HG03575 (cell line): ENCODE measurements around the gene ATP6AP1.

ENCODE experiments used
- ATAC-seq: cut with Tn5 transposase; IDR thresholded peaks from one replicate; pipeline ENCODE4 v1.9.1; 2021; ENCODE audit not compliant: unreplicated experiment, insufficient number of reproducible peaks, low FRiP score; ENCODE audit errors: extremely low read depth

The ATP6AP1 gene

DNA sequence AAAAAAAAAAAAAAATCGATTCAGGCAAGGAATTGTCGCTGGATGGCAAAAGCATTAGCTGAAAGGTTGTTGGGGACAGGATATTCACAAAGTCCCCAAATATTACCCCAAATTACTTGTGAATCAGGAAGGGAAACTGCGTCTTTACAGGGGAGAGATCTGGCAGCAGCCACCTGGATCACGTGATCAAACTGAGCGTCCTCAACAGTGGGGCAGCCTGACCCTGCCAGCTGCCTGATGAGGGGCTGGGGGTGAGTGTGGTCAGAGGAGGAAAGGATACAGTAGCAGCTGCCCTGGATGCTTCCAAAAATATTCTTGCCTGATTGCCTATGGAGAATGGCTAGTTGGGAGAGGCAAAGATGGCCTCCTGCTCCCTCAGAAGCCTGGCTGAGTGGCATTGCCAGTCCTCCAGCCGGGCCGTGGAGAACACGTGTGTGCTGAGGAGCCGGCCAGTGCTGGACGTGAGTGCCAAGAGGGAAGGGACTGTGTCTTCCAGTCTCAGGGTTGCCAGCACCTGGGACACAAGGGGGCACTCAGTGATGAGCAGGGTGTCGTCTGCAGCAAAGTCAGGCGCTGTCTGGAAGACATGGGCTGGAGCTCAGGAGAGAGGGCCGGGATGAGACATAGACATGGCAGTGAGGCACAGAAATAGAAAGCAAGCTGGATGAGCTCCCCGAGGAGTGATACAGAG is 53.6 kb downstream of the ATP6AP1 start:
- ATAC-seq, result no peak

GRCh38 chrX:154482786-154483185 is 54.3 kb downstream of the ATP6AP1 start:
- no peak for ATAC-seq

DNA sequence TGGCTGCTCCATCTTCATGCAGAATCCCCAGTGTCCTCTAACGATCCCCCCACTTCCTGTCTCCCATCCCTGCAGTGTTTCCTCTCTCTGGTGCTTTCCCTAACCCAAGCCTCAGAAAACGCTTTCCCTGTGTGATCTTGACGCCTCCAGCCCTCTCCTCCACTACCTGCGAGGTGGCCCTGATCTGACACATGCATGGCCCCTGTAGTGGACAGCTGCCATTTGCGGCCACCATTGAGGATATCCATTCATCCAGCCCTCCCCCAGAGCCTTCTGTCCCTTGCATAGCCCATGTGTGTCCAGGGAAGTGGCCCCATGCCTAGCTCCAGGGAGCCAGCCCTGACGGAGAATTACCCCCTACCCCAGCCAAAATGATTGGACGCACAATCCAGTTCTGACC is 54.8 kb downstream of the ATP6AP1 start:
- ATAC-seq, result no peak

DNA sequence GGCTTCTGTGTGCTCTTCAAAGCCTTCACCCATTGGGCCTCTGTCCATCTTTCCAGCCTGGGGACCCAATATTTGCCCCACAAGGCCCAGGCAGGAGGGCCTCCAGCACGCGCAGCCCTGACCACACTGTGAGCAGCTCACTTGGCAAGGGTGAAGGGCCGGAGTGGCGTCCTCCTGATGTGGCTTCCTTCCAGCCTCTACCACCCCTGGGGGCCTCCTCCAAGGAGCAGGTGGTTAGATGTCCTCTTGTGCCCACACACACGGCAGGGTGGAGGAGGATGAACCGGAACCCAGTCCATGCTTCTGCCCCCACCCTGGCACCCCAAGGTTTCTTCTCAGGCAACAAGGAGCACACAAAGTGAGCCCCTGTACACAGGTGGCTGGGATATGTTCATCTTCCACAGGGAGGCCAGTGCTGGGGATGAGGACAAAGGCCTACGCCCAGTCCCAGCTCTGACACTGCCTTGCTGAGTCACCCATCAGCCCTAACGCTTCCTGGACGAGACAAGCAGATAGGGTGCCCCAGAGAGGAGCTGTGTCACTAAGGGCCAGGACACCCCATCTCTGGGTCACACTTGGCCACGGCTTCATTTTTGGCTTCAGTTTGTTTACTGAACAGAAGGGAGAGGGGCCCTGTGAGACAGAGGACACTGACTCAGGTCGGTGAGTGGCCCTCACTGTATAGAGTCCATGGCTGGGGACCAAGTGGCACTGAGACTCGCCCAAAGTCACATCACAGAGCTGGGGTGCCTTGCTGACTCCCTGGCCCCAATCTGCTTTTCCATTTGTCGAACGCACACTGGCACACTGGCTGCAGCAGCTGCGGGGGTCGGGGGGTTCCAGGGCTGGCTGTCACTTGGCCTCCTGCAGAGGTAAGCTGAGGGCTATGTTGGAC is 56.0 kb downstream of the ATP6AP1 start:
- no peak for ATAC-seq

DNA sequence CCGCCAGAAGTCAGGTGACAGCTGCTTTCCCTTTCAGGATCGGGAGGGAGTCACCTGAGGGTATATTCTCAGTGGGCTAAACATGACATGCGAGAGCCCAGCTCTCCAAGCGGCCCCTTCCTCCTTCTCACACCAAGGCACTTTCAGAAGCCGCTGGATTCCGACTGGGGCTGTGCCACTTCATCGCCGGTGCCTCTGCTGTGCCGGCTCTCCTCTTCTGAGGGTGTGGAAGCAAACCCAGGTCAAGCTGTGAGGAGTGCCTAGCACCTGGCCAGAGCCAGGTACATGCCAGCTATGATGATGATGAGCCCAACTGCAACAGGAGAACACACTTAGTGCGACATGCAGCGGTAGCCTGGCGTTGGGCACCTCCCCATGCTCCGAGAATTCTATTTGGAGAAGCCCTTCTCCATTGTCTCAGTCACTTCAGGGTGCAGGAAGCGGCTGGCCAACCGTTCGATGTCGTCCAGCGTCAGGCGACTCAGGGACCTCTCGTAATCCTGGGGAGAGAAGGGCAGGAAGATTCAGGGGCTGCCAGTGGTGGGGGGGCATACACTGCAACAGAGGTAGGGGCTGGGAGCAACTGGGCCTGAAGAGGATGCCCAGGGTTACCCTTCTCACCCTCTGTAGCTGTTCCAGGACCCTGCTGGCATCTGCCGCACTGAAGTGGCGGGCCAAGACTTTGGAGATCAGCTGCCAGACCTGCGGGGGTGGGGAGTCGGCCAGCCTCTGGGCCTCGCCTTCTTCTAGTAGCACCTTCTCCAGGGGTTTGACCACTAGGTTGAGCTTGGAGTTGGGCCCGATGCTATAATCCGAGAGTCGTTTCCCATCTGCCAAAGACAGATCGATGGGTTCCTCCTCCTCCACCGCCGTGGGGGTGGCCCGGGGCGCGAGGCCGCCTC is 56.9 kb downstream of the ATP6AP1 start:
- ATAC-seq, result no peak

DNA sequence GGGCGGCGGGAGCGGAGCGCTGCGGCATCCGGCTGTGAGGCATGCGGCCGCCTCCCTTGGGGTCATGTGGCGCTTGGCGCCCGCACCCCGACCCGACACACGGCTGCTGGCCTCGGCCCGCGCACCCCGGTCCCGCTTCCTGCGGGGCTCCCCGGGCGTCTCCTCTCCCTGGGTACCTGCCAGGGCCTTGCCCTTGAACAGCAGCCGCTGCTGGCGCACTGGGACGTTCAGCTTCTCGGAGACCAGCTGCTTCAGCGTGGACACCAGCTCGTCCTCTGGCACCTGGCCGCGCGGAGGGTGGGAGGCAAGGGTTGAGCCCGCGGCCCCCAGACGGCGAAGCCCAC is 57.5 kb downstream of the ATP6AP1 start:
- no peak for ATAC-seq
